NT2/D1 (cell line): ENCODE measurements around the gene SPTSSA.

Experiments used
- SUZ12 ChIP-seq: IDR thresholded peaks from 2 replicates; pipeline ENCODE4 v1.6.1; 2011; ENCODE audit not compliant: insufficient read length, insufficient read depth; ENCODE audit errors: extremely low read depth
- YY1 ChIP-seq: IDR thresholded peaks from 2 replicates; pipeline ENCODE4 v1.6.1; 2011; ENCODE audit not compliant: insufficient read length, insufficient read depth
- ZNF274 ChIP-seq: IDR thresholded peaks from 2 replicates; pipeline ENCODE4 v1.6.1; 2011; ENCODE audit warnings: mild to moderate bottlenecking, low read depth, low read length

GRCh38 chr14:34436118-34436905, 25.7 kb downstream of the SPTSSA start:
- no peak for TF ChIP-seq YY1
- TF ChIP-seq ZNF274: no peak
- TF ChIP-seq SUZ12: no peak
